B cell (primary cell): ENCODE measurements around the gene COL9A3. TPM values are rescaled to one million over a fixed set of nuclear protein-coding genes. Genes with fewer than 3 reads are reported as not detected.

Experiments used
- ATAC-seq: fragments of 200-7000 bp; cut with Tn5 transposase; one replicate; pipeline ENCODE4 v1.10.0; 2021; ENCODE audit warnings: low read depth, mild to moderate bottlenecking, moderate number of reproducible peaks, moderate library complexity
- CTCF ChIA-PET: fragments of 350-600 bp; sonication (Branson Sonifier 250); formaldehyde crosslinking; loops from one replicate; lab custom pipeline; 2021; ENCODE audit warnings: antibody characterized with exemption, inconsistent platforms; lab: Charles Lee
- POLR2A ChIA-PET: fragments of 350-600 bp; sonication (Branson Sonifier 250); formaldehyde crosslinking; loops from one replicate; lab custom pipeline; 2021; ENCODE audit warnings: antibody characterized with exemption; lab: Charles Lee
- DNase-seq: peaks from one replicate; pipeline ENCODE4 v3.0.0; 2013
- H2AFZ ChIP-seq: 2 replicates; pipeline ENCODE4 v1.6.1; 2012; ENCODE audit warnings: mild to moderate bottlenecking, low read depth, low read length; ENCODE audit not compliant: insufficient read depth, poor library complexity, severe bottlenecking
- H3K27ac ChIP-seq, 2 donors: 1 replicate in 1 of 2; 2 replicates in 1 of 2; pipeline ENCODE4 v1.5.1; 2012 to 2013; ENCODE audit warnings: low read length in 2 of 2, mild to moderate bottlenecking in 2 of 2, moderate library complexity in 1 of 2
- H3K27me3 ChIP-seq, 4 experiments: fragments of 200-600 bp in 1 of 4; sonication (generic) in 1 of 4; replicated peaks in 1 of 4; 1 replicate in 2 of 4; 2 replicates in 2 of 4; pipeline versions ENCODE4 v1.6.1 to v1.7.0; 2013 to 2016; ENCODE audit warnings: low read length in 3 of 4, mild to moderate bottlenecking in 2 of 4, mixed read lengths in 1 of 4, moderate library complexity in 1 of 4; ENCODE audit not compliant: insufficient read depth in 4 of 4, control insufficient read depth in 3 of 4; ENCODE audit errors: control extremely low read depth in 1 of 4
- H3K36me3 ChIP-seq, 2 experiments: replicated peaks in 1 of 2; 1 replicate in 1 of 2; 2 replicates in 1 of 2; pipeline versions ENCODE4 v1.6.1 to v1.7.1; 2013; ENCODE audit warnings: low read length in 1 of 2; ENCODE audit not compliant: insufficient read depth in 2 of 2, control insufficient read depth in 1 of 2; ENCODE audit errors: control extremely low read depth in 1 of 2, extremely low read depth in 1 of 2
- H3K4me1 ChIP-seq, 2 donors: fragments of 200-600 bp in 1 of 2; sonication (generic) in 1 of 2; 1 replicate in 1 of 2; 2 replicates in 1 of 2; pipeline versions ENCODE4 v1.5.1 to v1.6.1; 2013 to 2017; ENCODE audit warnings: low read length in 2 of 2; ENCODE audit not compliant: control insufficient read depth in 2 of 2, insufficient read depth in 2 of 2
- H3K4me2 ChIP-seq: replicated peaks from 2 replicates; pipeline ENCODE3; 2012; ENCODE audit warnings: mild to moderate bottlenecking, low read depth, low read length; ENCODE audit not compliant: poor library complexity, severe bottlenecking
- H3K4me3 ChIP-seq, 5 experiments: fragments of 200-600 bp in 1 of 5; sonication (generic) in 1 of 5; 1 replicate in 3 of 5; 2 replicates in 2 of 5; pipeline versions ENCODE4 v1.5.1 to v1.7.0; 2011 to 2016; ENCODE audit warnings: low read length in 4 of 5, mild to moderate bottlenecking in 4 of 5, low read depth in 2 of 5, control low read depth in 1 of 5, moderate library complexity in 1 of 5; ENCODE audit not compliant: insufficient read depth in 1 of 5; ENCODE audit errors: control extremely low read depth in 1 of 5, extremely low read depth in 1 of 5
- H3K79me2 ChIP-seq: fragments of 200-600 bp; sonication (generic); one replicate; pipeline ENCODE4 v1.6.0; 2016; ENCODE audit warnings: low read length; ENCODE audit not compliant: control insufficient read depth, insufficient read depth
- H3K9ac ChIP-seq: fragments of 200-600 bp; sonication (generic); 2 replicates; pipeline ENCODE4 v1.6.1; 2017; ENCODE audit warnings: mild to moderate bottlenecking, low read length, moderate library complexity
- H3K9me3 ChIP-seq, 3 donors: one replicate each; pipeline versions ENCODE4 v1.6.1 to v1.7.1; 2013; ENCODE audit warnings: low read length in 2 of 3; ENCODE audit not compliant: control insufficient read depth in 2 of 3, insufficient read depth in 1 of 3; ENCODE audit errors: control extremely low read depth in 1 of 3
- H4K20me1 ChIP-seq: 2 replicates; pipeline ENCODE4 v1.6.0; 2012; ENCODE audit warnings: mild to moderate bottlenecking, low read length; ENCODE audit not compliant: insufficient read depth, control insufficient read depth, poor library complexity, severe bottlenecking
- H3K27ac Mint-ChIP-seq: one replicate; pipeline ENCODE4 v1.8.0; 2021; ENCODE audit warnings: mixed read lengths
- H3K27me3 Mint-ChIP-seq: one replicate; pipeline ENCODE4 v1.8.0; 2021; ENCODE audit warnings: mixed read lengths
- H3K4me1 Mint-ChIP-seq: one replicate; pipeline ENCODE4 v1.8.0; 2021; ENCODE audit warnings: mixed read lengths
- H3K4me3 Mint-ChIP-seq: one replicate; pipeline ENCODE4 v1.8.0; 2021; ENCODE audit warnings: mixed read lengths
- H3K9me3 Mint-ChIP-seq: one replicate; pipeline ENCODE4 v1.8.0; 2022; ENCODE audit warnings: mixed read lengths; ENCODE audit not compliant: insufficient read depth
- CTCF ChIP-seq: fragments of 200-600 bp; IDR thresholded peaks from one replicate; pipeline ENCODE4 v1.8.0; 2022; ENCODE audit warnings: antibody characterized with exemption, mild to moderate bottlenecking
- EZH2 ChIP-seq: IDR thresholded peaks from 2 replicates; pipeline ENCODE4 v1.6.1; 2012; ENCODE audit warnings: borderline replicate concordance, low read depth, mild to moderate bottlenecking, moderate library complexity, low read length; ENCODE audit not compliant: insufficient read depth, poor library complexity, severe bottlenecking
- WGBS: methylation state at CpG from one replicate; pipeline ENCODE4 v1.1.5; 2013; ENCODE audit warnings: missing lambda C conversion rate; ENCODE audit not compliant: insufficient coverage; 5-methylcytosine and 5-hydroxymethylcytosine counted together
- intact Hi-C: fragments of 100-400 bp; cut with micrococcal nuclease; formaldehyde crosslinking; loops from one replicate; pipeline ENCODE4 v1.10.0; 2022
- polyA plus RNA-seq: library from polyadenylated mRNA; depleted of rRNA; stranded (reverse); fragments of >200 nt; gene quantifications from 2 replicates; pipeline ENCODE4 v1.2.3, GENCODE V29; 2012
- total RNA-seq, 2 donors: library from RNA; stranded (reverse); fragments of 120-200 nt in 1 of 2; gene quantifications; 1 replicate in 1 of 2; 2 replicates in 1 of 2; pipeline versions ENCODE4 v1.2.3 to v1.2.4, GENCODE V29; 2013 to 2022

The COL9A3 gene
- total and polyA plus RNA-seq, 2 donors (not counting 1 experiment from before 2014, with no cell fraction given), result 10.7 to 96.3 TPM

DNA sequence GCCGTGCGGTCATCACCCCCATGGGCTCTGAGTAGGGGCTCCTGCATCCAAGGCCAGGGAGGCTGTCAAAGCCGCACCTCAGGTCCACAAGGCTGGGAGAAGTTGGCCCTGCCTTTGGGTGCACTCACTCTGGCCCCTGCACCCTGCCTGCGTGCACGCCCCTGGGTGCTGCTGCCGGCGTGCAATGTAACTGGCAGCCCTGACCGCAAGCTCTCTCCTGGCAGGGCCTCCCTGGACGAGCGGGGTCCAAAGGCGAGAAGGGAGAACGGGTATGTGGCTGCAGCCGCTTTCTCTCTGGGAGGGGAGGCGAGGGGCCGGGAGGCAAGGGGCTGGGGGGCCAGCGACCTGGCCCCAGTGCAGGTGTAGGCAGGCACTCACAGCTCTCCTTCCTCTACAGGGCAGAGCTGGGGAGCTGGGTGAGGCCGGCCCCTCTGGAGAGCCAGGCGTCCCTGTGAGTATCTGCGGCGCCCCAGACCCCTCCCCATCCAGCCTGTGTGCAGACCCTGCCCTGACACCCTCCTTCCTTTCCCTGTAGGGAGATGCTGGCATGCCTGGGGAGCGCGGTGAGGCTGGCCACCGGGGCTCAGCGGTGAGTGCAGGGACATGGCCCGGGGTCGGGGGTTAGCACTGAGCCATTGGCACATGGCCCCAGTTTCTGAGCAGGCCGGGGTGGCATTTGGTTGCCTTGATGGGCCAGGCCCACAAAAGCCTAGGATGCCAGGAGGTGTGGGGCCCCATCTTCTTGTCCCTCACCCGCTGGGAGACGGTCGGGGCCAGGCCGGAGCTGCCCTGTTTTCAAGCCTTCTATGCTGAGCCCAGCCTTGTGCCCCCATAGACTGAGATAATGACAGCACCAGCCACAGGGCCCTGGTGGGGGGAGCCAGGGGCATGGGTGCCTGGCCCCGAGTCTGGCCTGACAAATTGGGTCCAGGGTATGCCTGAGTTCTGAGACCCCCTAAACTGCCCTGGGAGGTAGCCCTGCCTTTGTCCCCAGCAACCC is 12.7 kb downstream of the COL9A3 start:
- Mint-ChIP-seq H3K4me3 (no peak overlapping the region), H3K4me1 (peaks cover 34% of the 10 kb centered on the region), H3K27ac (peak overlapping the region; percentile 15), H3K27me3 (no peaks in the 10 kb centered on the region), H3K9me3 (no peaks in the 10 kb centered on the region)
- H3K79me2 ChIP-seq, result no peaks in the 10 kb centered on the region
- no peaks in the 10 kb centered on the region for H3K27me3 ChIP-seq
- no peak overlapping the region for H3K27ac ChIP-seq
- H3K4me2 ChIP-seq, result no peak overlapping the region
- ChIA-PET POLR2A (no interaction called here), CTCF (no interaction called here)
- peaks cover 39 to 45% of the 10 kb centered on the region in 2 donors for H3K4me1 ChIP-seq
- ATAC-seq, result no peak
- TF ChIP-seq CTCF (no peak), EZH2 (no peak)
- H2AFZ ChIP-seq, result no peak overlapping the region
- intact Hi-C loops, result no loop called here
- WGBS, result 94% methylated on average over 30 of the region's 32 CpGs
- DNase-seq, result peak; percentile 8
- no peaks in the 10 kb centered on the region for H3K9me3 ChIP-seq
- H3K4me3 ChIP-seq, result no peak overlapping the region
- H4K20me1 ChIP-seq, result no peaks in the 10 kb centered on the region
- no peak overlapping the region for H3K9ac ChIP-seq
- H3K36me3 ChIP-seq, result no peaks in the 10 kb centered on the region

DNA sequence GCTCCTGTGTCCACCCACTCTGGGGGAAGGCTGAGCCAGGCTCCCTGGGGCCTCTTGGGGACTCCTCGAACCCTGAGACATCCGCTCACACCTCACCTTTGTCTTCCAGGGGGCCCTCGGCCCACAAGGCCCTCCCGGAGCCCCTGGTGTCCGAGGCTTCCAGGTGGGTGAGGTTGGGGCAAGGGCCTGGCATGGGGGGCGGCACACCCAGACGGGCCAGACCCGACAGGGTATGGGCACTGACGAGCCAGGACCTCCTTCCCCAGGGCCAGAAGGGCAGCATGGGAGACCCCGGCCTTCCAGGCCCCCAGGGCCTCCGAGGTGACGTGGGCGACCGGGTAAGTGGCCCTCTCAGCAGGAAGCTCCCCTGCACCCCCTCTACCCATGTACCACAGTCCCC is 13.4 kb downstream of the COL9A3 start:
- intact Hi-C loops, result no loop called here
- H3K27me3 ChIP-seq, result no peaks in the 10 kb centered on the region
- WGBS, result 97% methylated on average over 5 of the region's 14 CpGs
- Mint-ChIP-seq H3K4me3 (no peak overlapping the region), H3K9me3 (no peaks in the 10 kb centered on the region), H3K4me1 (peaks cover 29% of the 10 kb centered on the region), H3K27ac (no peak overlapping the region), H3K27me3 (no peaks in the 10 kb centered on the region)
- ATAC-seq, result no peak
- ChIA-PET CTCF (no interaction called here), POLR2A (no interaction called here)
- H2AFZ ChIP-seq, result no peak overlapping the region
- no peak for DNase-seq
- H3K79me2 ChIP-seq, result no peaks in the 10 kb centered on the region
- no peak overlapping the region for H3K27ac ChIP-seq
- no peaks in the 10 kb centered on the region for H3K9me3 ChIP-seq
- TF ChIP-seq CTCF (no peak), EZH2 (no peak)
- no peak overlapping the region for H3K9ac ChIP-seq
- no peak overlapping the region for H3K4me3 ChIP-seq
- no peaks in the 10 kb centered on the region for H3K36me3 ChIP-seq
- H3K4me2 ChIP-seq, result no peak overlapping the region
- H3K4me1 ChIP-seq, result peaks cover 34 to 39% of the 10 kb centered on the region in 2 donors
- H4K20me1 ChIP-seq, result no peaks in the 10 kb centered on the region
